Heart left ventricle (tissue), 13 donors: ENCODE results near the gene PTPRC.

Source experiments
- POLR2A ChIP-seq, 2 donors: fragments of 450-650 bp; IDR thresholded peaks; one replicate each; pipeline ENCODE4 v1.6.1; 2017; ENCODE audit warnings: antibody characterized with exemption in 2 of 2, mild to moderate bottlenecking in 2 of 2, moderate library complexity in 2 of 2
- TF ChIP-seq, protein P1 (sequence below), 12 donors: fragments of 200-600 bp; sonication (generic) in 4 of 12; IDR thresholded peaks; one replicate each; pipeline versions ENCODE4 v1.5.0 to v1.8.0; 2018 to 2022; ENCODE audit warnings: antibody characterized with exemption in 12 of 12, mild to moderate bottlenecking in 5 of 12
- donor health status: ischemic (EF 13 %, LVEDD 7.1; RV severe dilation, severe dysfunction).
- donor health status: DM: no; HTN: yes; CAD: no.
- donor health status: DM: no; HTN: no; CAD: no.
- donor health status: ischemic (EF 25% LVEDD 6.9; RV normal size, moderate dysfunction).
- donor health status: ischemic (EF 25% LVEDD 5.7; RV mildly dilated, moderate dysfunction).
- donor health status: ischemic (EF 35%, LVEDD 5.7; RV mildly dilated, moderate dysfunction).
- donor health status: nonischemic (EF 11% LVEDD 7.7; RV severe dilation, severe dysfunction).
- donor health status: DM: yes; HTN: yes; CAD: no.
- donor health status: PGD.
- donor health status: ischemic (EF 29% LVEDD 5.4; RV normal size, mild dysfunction).
- donor health status: nonischemic (EF 23%, LVEDD 6.1; RV moderate dilation, normal function).

DNA sequence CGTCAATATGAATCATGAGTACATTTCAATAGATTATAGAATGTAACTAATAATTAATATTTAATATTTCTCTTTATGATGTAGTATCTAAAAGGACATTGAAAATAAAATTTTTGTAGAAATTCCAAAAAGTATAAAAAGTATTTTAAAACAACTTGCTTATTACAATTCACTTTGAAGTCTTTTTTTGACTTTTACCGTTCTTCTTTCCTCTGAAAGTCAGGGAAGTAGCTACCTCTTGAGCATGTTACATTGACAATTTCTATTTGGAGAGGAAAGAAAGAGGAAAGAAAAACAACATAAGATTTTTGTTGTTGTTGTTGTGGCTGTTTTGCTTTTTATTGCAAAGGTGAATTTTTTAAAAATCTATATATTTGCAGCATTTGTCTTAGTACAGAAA, 1.3 kb downstream of the PTPRC start:
- TF ChIP-seq, protein P1, sequence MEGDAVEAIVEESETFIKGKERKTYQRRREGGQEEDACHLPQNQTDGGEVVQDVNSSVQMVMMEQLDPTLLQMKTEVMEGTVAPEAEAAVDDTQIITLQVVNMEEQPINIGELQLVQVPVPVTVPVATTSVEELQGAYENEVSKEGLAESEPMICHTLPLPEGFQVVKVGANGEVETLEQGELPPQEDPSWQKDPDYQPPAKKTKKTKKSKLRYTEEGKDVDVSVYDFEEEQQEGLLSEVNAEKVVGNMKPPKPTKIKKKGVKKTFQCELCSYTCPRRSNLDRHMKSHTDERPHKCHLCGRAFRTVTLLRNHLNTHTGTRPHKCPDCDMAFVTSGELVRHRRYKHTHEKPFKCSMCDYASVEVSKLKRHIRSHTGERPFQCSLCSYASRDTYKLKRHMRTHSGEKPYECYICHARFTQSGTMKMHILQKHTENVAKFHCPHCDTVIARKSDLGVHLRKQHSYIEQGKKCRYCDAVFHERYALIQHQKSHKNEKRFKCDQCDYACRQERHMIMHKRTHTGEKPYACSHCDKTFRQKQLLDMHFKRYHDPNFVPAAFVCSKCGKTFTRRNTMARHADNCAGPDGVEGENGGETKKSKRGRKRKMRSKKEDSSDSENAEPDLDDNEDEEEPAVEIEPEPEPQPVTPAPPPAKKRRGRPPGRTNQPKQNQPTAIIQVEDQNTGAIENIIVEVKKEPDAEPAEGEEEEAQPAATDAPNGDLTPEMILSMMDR (IDR thresholded peaks at IDR 0.05): no peak
- TF ChIP-seq POLR2A (IDR thresholded peaks at IDR 0.05): no peak
